ENCODE measurements around the gene MYO16.

Gene MYO16

GRCh38 chr13:109126891-109127641 is 497.7 kb downstream of the MYO16 start:
- Histone ChIP-seq H3K27me3 (no peaks in the 10 kb centered on the region), H3K4me1 (peaks cover 19 to 36% (median 30%) of the 10 kb centered on the region in 10 experiments), H3K4me2 (no peak overlapping the region), H3K4me3 (no peak overlapping the region), H3K9ac (no peak overlapping the region), H3K27ac (no peak overlapping the region), H3K36me3 (no peaks in the 10 kb centered on the region), H4K20me1 (no peaks in the 10 kb centered on the region), H3K9me3 (replicated peaks in 1 of 11) (peaks cover 0 to 13% (median 6%) of the 10 kb centered on the region in 11 experiments; a peak in 12 of 22 replicates)
- TF ChIP-seq Cebpa-rat (IDR thresholded peaks at IDR 0.05): no peak

GRCh38 chr13:109128121-109128520 is 498.7 kb downstream of the MYO16 start:
- Histone ChIP-seq H3K36me3 (no peaks in the 10 kb centered on the region), H3K4me2 (no peak overlapping the region), H3K4me3 (no peak overlapping the region), H3K4me1 (peaks cover 29 to 47% (median 40%) of the 10 kb centered on the region in 10 experiments), H3K27me3 (no peaks in the 10 kb centered on the region), H3K27ac (no peak overlapping the region), H3K9ac (no peak overlapping the region), H3K9me3 (replicated peaks in 1 of 11) (peaks cover 0 to 13% (median 6%) of the 10 kb centered on the region in 11 experiments; a peak in 12 of 22 replicates), H4K20me1 (no peaks in the 10 kb centered on the region)
- no peak for TF ChIP-seq Cebpa-rat (IDR thresholded peaks at IDR 0.05)

- peak overlapping the region in 8 of 11 experiments; percentile 58 to 78 (median 66); a peak in 15 of 22 replicates for H3K27ac ChIP-seq
- TF ChIP-seq Cebpa-rat (IDR thresholded peaks at IDR 0.05): no peak
- no peaks in the 10 kb centered on the region for H3K36me3 ChIP-seq
- peaks cover 0 to 28% (median 18%) of the 10 kb centered on the region in 11 experiments; a peak in 15 of 22 replicates for H3K9me3 ChIP-seq (replicated peaks in 1 of 11)
- H3K27me3 ChIP-seq: no peaks in the 10 kb centered on the region
- H3K4me3 ChIP-seq: no peak overlapping the region
- H3K9ac ChIP-seq: peak overlapping the region in 3 of 11 experiments; percentile 40 to 57 (median 48); a peak in 2 of 22 replicates
- peaks cover 29 to 68% (median 59%) of the 10 kb centered on the region in 10 experiments for H3K4me1 ChIP-seq
- H4K20me1 ChIP-seq: no peaks in the 10 kb centered on the region
- H3K4me2 ChIP-seq: peak overlapping the region; percentile 71 to 87 (median 77)
Observed at GRCh38 chr13:109130093-109130835, 500.9 kb downstream of the MYO16 start.

- Histone ChIP-seq H3K4me1 (peaks cover 29 to 79% (median 67%) of the 10 kb centered on the region in 10 experiments), H3K27ac (peak overlapping the region in 9 of 11 experiments; percentile 14 to 78 (median 63); a peak in 17 of 22 replicates), H3K9me3 (replicated peaks in 1 of 11) (peaks cover 0 to 32% (median 20%) of the 10 kb centered on the region in 11 experiments; a peak in 15 of 22 replicates), H4K20me1 (no peaks in the 10 kb centered on the region), H3K9ac (peak overlapping the region in 7 of 11 experiments; percentile 3 to 41 (median 30); a peak in 11 of 22 replicates), H3K36me3 (no peaks in the 10 kb centered on the region), H3K27me3 (no peaks in the 10 kb centered on the region), H3K4me2 (peak overlapping the region; percentile 71 to 87 (median 77)), H3K4me3 (peak overlapping the region in 2 of 10 experiments; percentile 4 to 10; a peak in 3 of 20 replicates)
- 0 out of 22 replicates have a peak, but pooled peaks of 1 of the 11 experiments have one; percentile 8 for TF ChIP-seq Cebpa-rat (IDR thresholded peaks at IDR 0.05)
Observed at GRCh38 chr13:109131698-109132257, 502.4 kb downstream of the MYO16 start.

GRCh38 chr13:109135018-109135417 is 505.6 kb downstream of the MYO16 start:
- H3K4me3 ChIP-seq: no peak overlapping the region
- no peak overlapping the region for H3K9ac ChIP-seq
- H3K4me2 ChIP-seq: peak overlapping the region in 3 of 11 experiments; percentile 5 to 83 (median 73); a peak in 5 of 22 replicates
- no peak overlapping the region; a peak in 1 of 22 replicates for H3K27ac ChIP-seq
- H3K9me3 ChIP-seq (replicated peaks in 1 of 11): peaks cover 14 to 43% (median 28%) of the 10 kb centered on the region in 11 experiments
- H3K36me3 ChIP-seq: peaks cover 0 to 10% (median 0%) of the 10 kb centered on the region in 11 experiments; a peak in 3 of 22 replicates
- H4K20me1 ChIP-seq: no peaks in the 10 kb centered on the region
- peaks cover 28 to 65% (median 58%) of the 10 kb centered on the region in 10 experiments for H3K4me1 ChIP-seq
- TF ChIP-seq Cebpa-rat (IDR thresholded peaks at IDR 0.05): no peak
- H3K27me3 ChIP-seq: no peaks in the 10 kb centered on the region

GRCh38 chr13:109136873-109137272 is 507.5 kb downstream of the MYO16 start:
- H3K4me3 ChIP-seq: no peak overlapping the region
- H3K27ac ChIP-seq: no peak overlapping the region
- no peak for TF ChIP-seq Cebpa-rat (IDR thresholded peaks at IDR 0.05)
- no peak overlapping the region for H3K9ac ChIP-seq
- H3K36me3 ChIP-seq: peaks cover 0 to 11% (median 0%) of the 10 kb centered on the region in 11 experiments; a peak in 3 of 22 replicates
- no peaks in the 10 kb centered on the region for H4K20me1 ChIP-seq
- no peak overlapping the region for H3K4me2 ChIP-seq
- H3K9me3 ChIP-seq (replicated peaks in 1 of 11): peaks cover 24 to 51% (median 42%) of the 10 kb centered on the region in 11 experiments
- peaks cover 12 to 46% (median 40%) of the 10 kb centered on the region in 10 experiments for H3K4me1 ChIP-seq
- no peaks in the 10 kb centered on the region for H3K27me3 ChIP-seq

GRCh38 chr13:109139346-109139745 is 509.9 kb downstream of the MYO16 start:
- no peak overlapping the region; a peak in 1 of 20 replicates for H3K4me3 ChIP-seq
- no peak overlapping the region for H3K27ac ChIP-seq
- no peak overlapping the region for H3K9ac ChIP-seq
- peaks cover 0 to 21% (median 15%) of the 10 kb centered on the region in 10 experiments; a peak in 13 of 20 replicates for H3K4me1 ChIP-seq
- no peak overlapping the region for H3K4me2 ChIP-seq
- TF ChIP-seq Cebpa-rat (IDR thresholded peaks at IDR 0.05): no peak
- no peaks in the 10 kb centered on the region for H3K27me3 ChIP-seq
- peaks cover 24 to 45% (median 37%) of the 10 kb centered on the region in 11 experiments for H3K9me3 ChIP-seq (replicated peaks in 1 of 11)
- peaks cover 0 to 11% (median 0%) of the 10 kb centered on the region in 11 experiments; a peak in 3 of 22 replicates for H3K36me3 ChIP-seq
- H4K20me1 ChIP-seq: no peaks in the 10 kb centered on the region

GRCh38 chr13:109140054-109140453 is 510.6 kb downstream of the MYO16 start:
- peaks cover 0 to 11% (median 0%) of the 10 kb centered on the region in 11 experiments; a peak in 3 of 22 replicates for H3K36me3 ChIP-seq
- TF ChIP-seq Cebpa-rat (IDR thresholded peaks at IDR 0.05): no peak
- H3K4me3 ChIP-seq: no peak overlapping the region
- H3K4me1 ChIP-seq: peaks cover 0 to 14% (median 9%) of the 10 kb centered on the region in 10 experiments; a peak in 13 of 20 replicates
- no peak overlapping the region for H3K27ac ChIP-seq
- peaks cover 24 to 38% (median 30%) of the 10 kb centered on the region in 11 experiments for H3K9me3 ChIP-seq (replicated peaks in 1 of 11)
- no peaks in the 10 kb centered on the region for H4K20me1 ChIP-seq
- H3K9ac ChIP-seq: no peak overlapping the region
- H3K27me3 ChIP-seq: no peaks in the 10 kb centered on the region
- H3K4me2 ChIP-seq: no peak overlapping the region

Measured in BLaER1 treated with 17β-estradiol and CSF1 and Interleukin-3, amounts not matched to agents 10 nM and 100 nM (cell line).